Adrenal gland (tissue), 12 donors: Measurements from ENCODE around the gene ARHGEF5. TPM values are rescaled to one million over a fixed set of nuclear protein-coding genes. Genes with fewer than 3 reads are reported as not detected.

Source experiments
- DNase-seq, 7 donors: peaks; one replicate each; pipeline ENCODE4 v3.0.0-alpha.2; 2019 to 2020
- H3K27ac ChIP-seq, 5 donors: fragments of 200-600 bp; sonication (generic) in 4 of 5; 1 replicate in 3 of 5; 2 replicates in 2 of 5; pipeline versions ENCODE4 v1.5.1 to v1.8.0; 2016 to 2020; ENCODE audit warnings: mild to moderate bottlenecking in 1 of 5
- H3K27me3 ChIP-seq: fragments of 200-600 bp; 2 replicates; pipeline ENCODE4 v1.8.0; 2021
- H3K36me3 ChIP-seq, 2 donors: fragments of 200-600 bp; replicated peaks in 1 of 2; 1 replicate in 1 of 2; 2 replicates in 1 of 2; pipeline versions ENCODE4 v1.5.1 to v1.8.0; 2018 to 2022
- H3K4me1 ChIP-seq, 2 donors: fragments of 200-600 bp; replicated peaks in 1 of 2; 1 replicate in 1 of 2; 2 replicates in 1 of 2; pipeline versions ENCODE4 v1.5.1 to v1.8.0; 2018 to 2021
- H3K4me3 ChIP-seq, 4 donors: fragments of 200-600 bp; sonication (generic) in 3 of 4; one replicate each; pipeline ENCODE4 v1.5.1; 2016 to 2018
- H3K9me3 ChIP-seq, 3 donors: fragments of 200-600 bp; sonication (generic) in 1 of 3; replicated peaks in 1 of 3; 1 replicate in 2 of 3; 2 replicates in 1 of 3; pipeline versions ENCODE4 v1.5.1 to v1.8.0; 2016 to 2021
- CTCF ChIP-seq, 6 experiments: fragments of 450-650 bp in 4 of 6; fragments of 200-600 bp in 2 of 6; sonication (generic) in 1 of 6; IDR thresholded peaks; 1 replicate in 5 of 6; 2 replicates in 1 of 6; pipeline versions ENCODE4 v1.5.1 to v1.8.0; 2016 to 2021; ENCODE audit warnings: antibody characterized with exemption in 6 of 6, mild to moderate bottlenecking in 2 of 6, moderate library complexity in 1 of 6
- POLR2A ChIP-seq, 2 donors: fragments of 450-650 bp; IDR thresholded peaks; one replicate each; pipeline ENCODE4 v1.6.1; 2017; ENCODE audit warnings: antibody characterized with exemption in 2 of 2, mild to moderate bottlenecking in 2 of 2, moderate library complexity in 1 of 2
- whole genome bisulfite sequencing, 4 donors: extraction: QIAGEN DNeasy Blood & Tissue Kit in 2 of 4; methylation state at CpG; one replicate each; pipeline versions ENCODE4 v1.1.5 to v1.1.7; 2013 to 2017; 5-methylcytosine and 5-hydroxymethylcytosine counted together
- intact Hi-C, 2 donors: fragments of 100-400 bp; cut with DNase I; formaldehyde crosslinking; loops; one replicate each; pipeline versions ENCODE4 v1.14.1 to v1.15.0; 2022 to 2023
- polyA plus RNA-seq, 3 donors: library from polyadenylated mRNA; stranded (reverse); fragments of 200-250 nt in 2 of 3; fragments of 350-450 nt in 1 of 3; fragmentation: Illumina TruSeq in 1 of 3; extraction: RNeasy Lipid Tissue Mini Kit (QIAGEN cat#74804) in 1 of 3; gene quantifications; one replicate each; pipeline ENCODE4 v1.2.3, GENCODE V29; 2013 to 2014
- total RNA-seq, 9 donors: library from RNA; depleted of rRNA in 4 of 9; stranded (reverse); fragments of >200 nt in 4 of 9; fragments of 120-200 nt in 1 of 9; fragmentation: NEBNext Ultra II Directional in 1 of 9; extraction: Animal tissue kit (Norgen Biotek cat#: 25700) in 1 of 9; gene quantifications; one replicate each; pipeline versions ENCODE4 v1.1.0 to v1.2.4, GENCODE V29; 2013 to 2023
- donor health status: healthy with polysubstance abuse.
- donor health status: Bipolar disorder and iron deficiency.
- donor health status: DM: yes; HTN: yes; CAD: no.
- donor health status: DM: no; HTN: no; CAD: no.
- donor health status: DM: no; HTN: no; CAD: no.
- donor health status: DM: yes; HTN: yes; CAD: no.

The ARHGEF5 gene
- total and polyA plus RNA-seq, 12 donors: 0.50 to 10.1 (median 4.8) TPM

- no peak for TF ChIP-seq POLR2A (IDR thresholded peaks at IDR 0.05)
- no peak for TF ChIP-seq CTCF (IDR thresholded peaks at IDR 0.05)
- Histone ChIP-seq H3K27ac (no peak overlapping the region), H3K4me1 (no peaks in the 10 kb centered on the region), H3K36me3 (no peaks in the 10 kb centered on the region), H3K4me3 (no peak overlapping the region), H3K27me3 (no peaks in the 10 kb centered on the region), H3K9me3 (no peaks in the 10 kb centered on the region)
- intact Hi-C loops: no loop called here
- DNase-seq: peak in 1 of 7 donors; percentile 4
Measured at GRCh38 chr7:144386741-144387140, 31.5 kb downstream of the ARHGEF5 start.

GRCh38 chr7:144388950-144389349 is 33.7 kb downstream of the ARHGEF5 start:
- Histone ChIP-seq H3K36me3 (no peaks in the 10 kb centered on the region), H3K9me3 (no peaks in the 10 kb centered on the region), H3K4me3 (no peak overlapping the region), H3K27me3 (no peaks in the 10 kb centered on the region), H3K4me1 (no peaks in the 10 kb centered on the region), H3K27ac (no peak overlapping the region)
- intact Hi-C loops: no loop called here
- WGBS, 4 donors: 87 to 96% (median 93%) methylated on average over 5 of the region's 5 CpGs
- peak in 1 of 7 donors; percentile 18 for DNase-seq
- TF ChIP-seq POLR2A (IDR thresholded peaks at IDR 0.05) (no peak), CTCF (IDR thresholded peaks at IDR 0.05) (no peak)

- H3K27me3 ChIP-seq: no peaks in the 10 kb centered on the region
- H3K27ac ChIP-seq: no peak overlapping the region
- H3K9me3 ChIP-seq: no peaks in the 10 kb centered on the region
- H3K36me3 ChIP-seq: no peaks in the 10 kb centered on the region
- H3K4me1 ChIP-seq: no peaks in the 10 kb centered on the region
- DNase-seq: no peak
- no peak overlapping the region for H3K4me3 ChIP-seq
- TF ChIP-seq POLR2A (IDR thresholded peaks at IDR 0.05): no peak
- TF ChIP-seq CTCF (IDR thresholded peaks at IDR 0.05): no peak
- intact Hi-C loops: no loop called here
- 66 to 80% (median 74%) methylated on average over 7 of the region's 7 CpGs for WGBS, 4 donors
Measured at GRCh38 chr7:144390481-144390880, 35.3 kb downstream of the ARHGEF5 start.

GRCh38 chr7:144391014-144391413 is 35.8 kb downstream of the ARHGEF5 start:
- 76 to 82% (median 79%) methylated on average over 4 of the region's 4 CpGs for WGBS, 4 donors

More at GRCh38 chr7:144391014-144391413, 35.8 kb downstream of the ARHGEF5 start:
- Histone ChIP-seq H3K27ac (no peak overlapping the region), H3K4me3 (no peak overlapping the region), H3K36me3 (no peaks in the 10 kb centered on the region), H3K27me3 (no peaks in the 10 kb centered on the region), H3K9me3 (no peaks in the 10 kb centered on the region), H3K4me1 (no peaks in the 10 kb centered on the region)
- no peak for TF ChIP-seq POLR2A (IDR thresholded peaks at IDR 0.05)
- no peak for TF ChIP-seq CTCF (IDR thresholded peaks at IDR 0.05)
- DNase-seq: no peak
- intact Hi-C loops: no loop called here
